ENCODE data around the gene GTF2E1.
A peak's percentile ranks its signal among the peaks of the same experiment; 100 is the strongest.
"Not testable (repeated sequence)": the region's sequence is repeated elsewhere in the genome, so short reads cannot be mapped to it uniquely, and the experiment has no call there.

The GTF2E1 gene

DNA sequence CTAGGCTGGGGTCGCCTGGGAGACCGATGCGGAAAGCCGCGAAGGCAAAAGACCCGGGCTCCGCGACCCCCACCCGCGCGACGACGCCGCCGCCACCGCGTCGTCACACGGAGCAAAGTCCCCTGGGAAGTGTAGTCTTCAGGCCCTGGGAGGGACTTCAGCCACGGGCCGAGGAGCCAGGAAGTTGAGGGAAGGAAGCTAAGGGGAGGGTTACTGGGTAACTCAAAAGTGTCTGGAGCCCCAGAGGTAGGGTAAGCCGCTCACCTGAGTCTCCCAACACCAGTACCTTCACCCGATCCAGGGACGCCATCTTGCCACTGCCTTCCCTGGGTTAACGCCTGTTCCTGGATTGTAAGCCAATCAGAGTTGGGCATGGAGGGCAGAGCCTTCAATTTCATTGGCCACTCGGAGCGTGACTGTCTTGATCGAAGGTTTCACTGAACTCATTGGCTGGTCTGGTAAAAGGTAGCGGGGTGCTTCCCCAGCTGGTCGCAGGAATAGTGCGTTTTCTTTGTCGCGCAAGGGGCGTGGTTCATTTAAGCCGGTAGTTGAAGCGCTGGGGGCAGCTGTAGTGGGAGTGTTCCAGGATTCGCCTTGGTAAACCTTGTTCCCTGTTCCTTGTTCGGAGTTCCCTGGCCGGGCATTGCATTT, at the start of gene GTF2E1, which contains the start of gene RABL3:
TSS of gene GTF2E1 (plus strand) at position 547 of the 651 bp plus-strand sequence. CDS start 7,809 bp downstream, outside the sequence.
TSS of gene RABL3 (minus strand) at position 319 of the 651 bp plus-strand sequence. CDS start at position 310, 9 bp downstream.
- DNase-seq = peak; percentile 98 to 100 (median 99)

DNA sequence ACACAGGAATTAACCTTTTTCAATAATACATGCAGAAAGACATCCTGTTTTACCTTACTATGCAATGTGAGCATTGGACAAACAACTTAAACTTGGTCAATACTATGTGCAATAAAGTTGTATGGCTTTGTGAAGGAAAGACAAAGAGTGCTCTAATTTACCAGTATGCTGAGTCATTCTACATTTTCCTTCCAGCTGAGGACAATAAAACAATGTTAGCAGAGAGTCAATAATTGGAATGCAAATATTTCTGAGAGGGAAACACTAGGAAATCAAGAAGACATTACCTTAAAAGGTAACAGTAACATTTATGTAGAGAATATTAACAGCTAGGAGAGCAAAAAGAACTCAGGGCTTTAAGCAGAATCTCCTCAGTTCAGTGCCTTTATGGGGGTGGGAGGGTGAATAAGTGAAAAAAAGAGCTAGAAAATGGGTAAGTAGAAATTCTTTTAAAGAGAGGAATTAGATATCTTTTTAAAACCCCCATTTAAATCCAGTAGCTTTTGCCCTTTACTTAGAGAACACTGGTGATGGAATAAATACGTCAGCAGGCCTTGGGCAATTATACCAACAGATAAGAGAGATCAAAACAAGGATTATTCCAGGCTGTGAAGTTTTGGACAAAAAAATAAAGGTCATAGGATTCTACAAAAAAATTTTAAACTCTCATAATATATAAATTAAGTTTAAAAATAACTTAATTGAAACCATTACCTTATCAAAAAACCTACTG, 48.9 kb upstream of the GTF2E1 start:
- DNase-seq = peak in 1 of 3 experiments; percentile 68

DNA sequence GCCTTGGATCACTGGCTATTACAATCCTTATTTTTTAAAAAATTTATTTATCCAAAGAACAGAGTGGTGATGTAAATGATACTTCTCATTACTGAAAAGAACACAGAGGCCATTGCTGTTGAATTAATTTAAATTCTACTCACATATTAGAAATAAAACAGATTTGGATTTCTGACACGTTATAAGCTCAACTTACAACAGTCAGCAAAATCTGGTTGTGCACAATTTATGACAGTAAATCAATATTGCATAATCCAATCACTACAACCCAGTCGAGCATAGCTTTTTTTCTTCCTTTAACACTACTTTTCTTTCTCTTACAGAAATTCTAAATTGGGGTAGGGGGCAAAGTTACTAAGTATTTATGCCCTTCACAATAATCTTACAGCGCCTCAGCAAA, 43.2 kb upstream of the GTF2E1 start:
- DNase-seq = no peak

DNA sequence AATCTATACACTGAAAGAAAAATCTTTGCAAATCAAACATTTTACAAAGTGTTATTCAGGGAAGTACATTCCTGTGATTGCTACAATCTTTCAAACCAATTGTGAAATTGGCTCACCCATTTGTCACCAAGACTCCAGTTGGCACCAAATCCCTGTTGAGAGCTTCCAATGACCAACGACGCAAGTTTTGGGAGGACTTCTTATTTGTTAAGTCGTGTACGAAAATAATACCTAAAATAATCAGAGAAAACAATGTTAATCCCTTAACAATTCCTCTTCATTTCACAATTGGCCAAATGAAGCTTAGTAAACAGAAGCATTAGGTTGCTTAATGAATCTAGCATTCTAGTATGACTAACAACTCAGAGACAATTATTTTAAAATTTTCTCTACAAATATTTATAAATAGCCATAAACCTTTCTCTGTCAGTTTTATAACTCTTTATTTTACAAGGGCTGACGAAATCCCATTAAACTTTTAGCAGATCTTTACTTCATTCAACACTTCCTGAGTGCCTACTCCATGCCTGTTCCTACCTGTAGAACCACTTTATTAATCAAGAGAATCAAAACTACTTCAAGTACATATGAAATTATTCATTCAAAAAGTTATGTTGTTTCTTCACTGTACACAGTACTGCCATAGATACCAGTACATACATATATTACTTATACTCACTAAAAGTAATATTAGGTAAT, 36.5 kb upstream of the GTF2E1 start:
- DNase-seq = no peak

DNA sequence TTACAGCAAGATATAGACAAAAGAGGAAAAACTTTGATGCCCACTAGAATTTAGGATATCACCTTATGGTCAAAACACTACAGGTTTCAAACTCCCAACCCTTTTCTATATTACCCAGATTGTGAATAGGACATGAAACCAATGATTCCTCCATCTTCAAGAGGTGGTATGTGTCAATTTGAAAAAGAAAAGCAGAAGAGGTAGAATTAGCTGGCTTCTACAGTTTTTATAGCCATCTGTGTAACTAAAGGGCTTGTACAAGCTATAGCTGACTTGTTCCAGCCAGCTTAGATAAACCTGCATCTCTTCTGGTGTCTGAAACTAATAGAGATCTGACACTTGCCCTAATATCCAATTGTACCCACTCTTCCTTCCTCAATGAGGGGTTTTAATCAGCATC, 35.6 kb upstream of the GTF2E1 start:
- no peak for DNase-seq

DNA sequence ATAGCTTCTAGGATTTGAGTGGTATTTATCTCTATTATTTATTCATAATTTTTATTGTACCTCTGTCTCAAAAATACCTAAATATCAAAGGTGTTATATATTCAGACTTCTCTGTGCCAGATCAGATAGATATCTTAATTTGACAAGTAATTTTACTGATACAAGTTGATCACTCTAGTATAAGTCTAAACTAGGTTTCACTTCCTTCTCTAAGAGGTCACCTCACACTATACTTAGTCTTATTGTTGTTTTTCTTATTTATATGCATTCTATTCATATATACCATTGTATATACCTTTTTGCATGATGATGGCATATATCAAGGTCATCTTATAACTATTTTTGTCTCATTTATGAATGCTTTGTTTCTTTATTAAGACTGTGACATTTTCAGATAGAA, 34.1 kb upstream of the GTF2E1 start:
- no peak for DNase-seq

DNA sequence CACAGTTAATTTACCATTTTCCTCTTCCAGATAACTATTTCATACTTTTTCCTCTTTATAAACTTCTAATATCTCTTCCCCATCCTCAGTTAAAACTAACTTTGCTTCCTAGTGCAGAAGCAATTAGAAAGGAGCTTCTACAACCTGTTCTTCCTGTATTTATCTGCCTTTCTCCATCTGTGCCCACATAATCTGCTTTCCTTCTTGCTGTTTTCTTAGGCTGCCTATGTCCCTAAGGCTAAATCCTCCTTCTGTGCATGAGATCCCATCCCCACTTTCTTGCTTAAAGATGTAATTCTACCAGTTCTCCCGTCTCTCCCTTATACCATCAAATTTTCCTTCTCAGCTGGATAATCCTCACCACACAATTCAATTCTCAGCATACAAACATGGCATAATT, 32.2 kb upstream of the GTF2E1 start:
- DNase-seq = no peak

DNA sequence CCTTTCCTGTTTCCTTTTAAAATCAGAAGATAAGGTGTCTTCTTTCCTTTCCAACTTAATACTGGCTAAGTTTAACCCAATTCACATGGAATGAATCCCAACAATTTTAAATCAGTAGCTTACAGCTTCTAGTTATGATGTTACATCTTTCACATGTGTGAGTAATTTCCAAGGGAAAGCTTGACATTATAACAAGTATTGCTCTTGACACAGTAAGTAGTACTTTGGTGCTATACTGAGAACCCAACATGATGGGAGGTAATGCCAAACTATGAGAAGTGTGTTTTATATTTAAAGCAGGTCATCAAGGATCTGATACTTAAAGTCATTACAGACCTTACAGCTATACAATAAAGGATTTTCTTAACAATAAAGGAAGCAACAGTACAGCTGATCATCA, 29.3 kb upstream of the GTF2E1 start:
- no peak for DNase-seq

DNA sequence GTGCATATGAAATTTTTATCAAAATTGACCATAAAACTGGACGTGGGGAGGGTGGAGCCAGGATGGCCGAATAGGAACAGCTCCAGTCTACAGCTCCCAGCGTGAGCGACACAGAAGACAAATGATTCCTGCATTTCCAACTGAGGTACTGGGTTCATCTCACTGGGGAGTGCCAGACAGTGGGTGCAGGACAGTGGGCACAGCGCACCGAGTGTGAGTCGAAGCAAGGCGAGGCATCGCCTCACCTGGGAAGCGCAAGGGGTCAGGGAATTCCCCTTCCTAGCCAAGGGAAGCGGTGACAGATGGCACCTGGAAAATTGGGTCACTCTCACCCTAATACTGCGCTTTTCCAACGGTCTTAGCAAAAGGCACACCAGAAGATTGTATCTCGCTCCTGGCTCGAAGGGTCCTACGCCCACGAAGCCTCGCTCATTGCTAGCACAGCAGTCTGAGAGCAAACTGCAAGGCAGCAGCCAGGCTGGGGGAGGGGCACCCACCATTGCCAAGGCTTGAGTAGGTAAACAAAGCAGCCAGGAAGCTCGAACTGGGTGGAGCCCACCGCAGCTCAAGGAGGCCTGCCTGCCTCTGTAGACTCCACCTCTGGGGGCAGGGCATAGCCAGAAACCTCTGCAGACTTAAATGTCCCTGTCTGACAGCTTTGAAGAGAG, 23.2 kb upstream of the GTF2E1 start:
- peak in 1 of 3 experiments; percentile 11 for DNase-seq

DNA sequence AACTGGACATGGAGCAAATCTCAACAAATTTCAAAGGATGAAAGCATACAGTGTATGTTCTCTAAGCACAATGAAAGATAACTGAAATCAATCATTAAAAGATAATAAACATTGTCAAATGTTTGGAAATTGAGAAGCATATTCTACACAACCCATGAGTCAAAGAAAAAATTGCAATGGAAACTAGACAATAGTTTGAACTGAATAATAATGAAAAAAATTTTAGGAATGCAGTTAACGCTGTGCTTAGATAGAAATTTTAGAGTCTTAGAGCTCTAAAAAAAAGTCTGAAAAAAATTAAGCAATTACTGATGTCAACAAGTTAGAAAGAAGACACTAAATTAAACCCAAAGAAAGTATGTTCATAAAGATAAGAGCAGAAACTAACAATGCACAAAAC, 15.8 kb upstream of the GTF2E1 start:
- no peak for DNase-seq

DNA sequence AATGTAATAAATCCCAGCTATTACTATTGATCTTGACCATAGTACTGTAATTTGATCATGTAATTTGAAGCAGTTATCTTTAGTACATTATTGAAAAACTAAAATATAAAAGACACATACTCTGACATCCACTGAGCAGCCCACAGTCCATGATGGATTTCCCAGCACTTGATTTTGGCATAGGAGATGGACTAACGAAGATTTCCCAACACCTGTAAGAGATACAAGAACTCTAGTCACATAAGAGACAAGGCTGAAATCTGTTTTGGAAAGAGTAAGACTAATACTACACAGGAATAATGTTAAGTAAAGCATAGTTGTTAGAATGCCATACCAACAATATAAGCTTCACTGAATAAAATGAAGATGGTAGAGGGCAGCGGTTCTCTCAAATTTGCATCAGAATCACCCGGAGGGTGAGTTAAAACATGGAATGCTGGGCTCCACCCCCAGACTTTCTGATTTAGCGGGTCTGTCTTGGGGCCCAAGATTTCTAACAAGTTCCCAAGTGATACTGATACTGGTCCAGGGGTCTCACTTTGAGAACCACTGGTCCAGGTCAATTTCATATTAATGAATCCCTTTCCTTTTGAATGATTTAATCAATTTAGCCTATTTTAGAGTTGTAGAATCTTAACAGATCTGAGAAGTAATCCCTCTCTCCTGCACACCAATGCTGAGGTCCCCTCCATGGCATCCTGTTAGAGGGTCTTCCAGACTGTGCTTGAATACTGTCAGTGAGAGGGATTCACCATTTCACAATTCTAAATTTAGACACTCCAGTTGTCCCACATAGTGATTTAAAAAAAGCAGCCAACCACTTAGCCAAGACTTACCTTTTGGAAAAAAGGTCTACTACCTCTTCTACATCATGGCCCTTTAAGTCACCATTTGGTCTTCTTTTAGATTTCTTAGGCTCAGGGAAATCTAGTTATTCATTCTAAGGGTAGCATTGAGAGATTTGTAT, 11.7 kb upstream of the GTF2E1 start:
- no peak for DNase-seq

DNA sequence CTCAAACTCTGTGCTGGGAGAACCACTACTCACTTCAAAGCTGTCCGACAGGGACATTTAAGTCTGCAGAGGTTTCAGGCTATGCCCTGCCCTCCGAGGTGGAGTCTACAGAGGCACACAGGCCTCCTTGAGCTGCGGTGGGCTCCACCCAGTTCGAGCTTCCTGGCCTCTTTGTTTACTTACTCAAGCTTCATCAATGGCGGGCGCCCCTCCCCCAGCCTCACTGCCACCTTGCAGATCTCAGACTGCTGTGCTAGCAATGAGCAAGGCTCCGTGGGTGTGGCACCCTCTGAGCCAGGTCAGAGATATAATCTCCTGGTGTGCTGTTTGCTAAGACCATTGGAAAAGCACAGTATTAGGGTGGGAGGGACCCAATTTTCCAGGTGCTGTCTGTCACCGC, 4.5 kb upstream of the GTF2E1 start:
- not testable (repeated sequence) for DNase-seq

DNA sequence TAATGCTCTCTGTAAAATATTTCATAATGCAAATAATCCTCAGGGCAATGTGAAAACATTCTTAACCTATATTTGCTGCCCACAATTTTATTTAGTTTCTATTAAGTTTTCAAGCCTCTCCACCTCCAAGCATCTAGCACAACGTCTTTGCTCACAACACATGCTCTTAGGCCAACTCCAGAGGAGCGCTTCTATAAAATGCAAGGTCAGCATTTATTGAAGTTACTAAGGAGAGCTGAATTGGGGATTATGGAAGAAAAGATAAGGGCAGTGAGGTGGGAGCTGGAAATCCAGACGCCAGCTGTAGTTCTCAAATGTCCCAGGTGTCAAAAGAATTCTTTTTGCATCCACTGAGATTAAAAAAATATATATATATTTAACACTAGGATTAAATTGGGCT, 1.2 kb upstream of the GTF2E1 start:
- no peak for DNase-seq

DNA sequence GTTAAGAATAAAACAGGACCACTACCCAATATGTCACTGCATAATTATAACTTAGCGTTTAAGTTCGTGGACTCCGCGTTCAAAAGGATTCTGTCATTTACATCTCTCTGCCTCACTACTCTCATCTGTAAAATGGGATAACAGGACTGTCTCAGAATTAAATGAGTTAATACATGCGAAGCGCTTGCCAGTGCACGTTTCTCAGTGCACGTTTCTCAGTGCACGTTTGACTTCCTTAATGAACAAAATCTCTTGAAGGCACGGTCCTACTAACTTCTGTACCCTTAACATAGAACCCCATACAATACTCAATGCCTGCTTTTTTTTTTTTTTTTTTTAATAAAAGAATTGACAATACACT, 727 bp upstream of the GTF2E1 start:
- DNase-seq = no peak

DNA sequence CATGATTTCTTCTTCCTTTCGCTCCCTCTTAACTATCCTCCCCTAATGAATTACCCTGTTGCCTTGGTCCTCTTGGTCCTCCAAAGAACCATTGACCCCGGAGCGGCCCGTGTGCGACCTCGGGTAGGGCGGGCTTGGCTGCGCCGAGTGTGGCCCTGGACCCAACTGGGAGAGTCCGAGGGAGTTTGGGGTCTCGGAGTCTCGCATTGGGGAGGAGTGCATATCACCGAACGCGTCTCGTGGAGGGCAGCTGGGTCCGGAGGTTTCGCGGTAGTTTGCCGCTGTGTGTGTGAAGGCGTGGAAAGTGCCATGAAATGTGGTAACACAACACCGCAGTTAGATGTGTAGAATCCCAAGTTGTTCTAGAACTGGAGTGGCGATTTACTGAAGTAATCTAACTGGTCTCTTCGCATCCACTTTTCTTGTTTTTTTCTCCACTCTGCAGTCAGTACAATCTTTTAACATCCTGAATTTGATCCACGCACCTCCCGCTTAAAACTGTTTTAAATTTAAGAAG, 363 bp downstream of the GTF2E1 start:
- DNase-seq = peak in 1 of 3 experiments; percentile 17

DNA sequence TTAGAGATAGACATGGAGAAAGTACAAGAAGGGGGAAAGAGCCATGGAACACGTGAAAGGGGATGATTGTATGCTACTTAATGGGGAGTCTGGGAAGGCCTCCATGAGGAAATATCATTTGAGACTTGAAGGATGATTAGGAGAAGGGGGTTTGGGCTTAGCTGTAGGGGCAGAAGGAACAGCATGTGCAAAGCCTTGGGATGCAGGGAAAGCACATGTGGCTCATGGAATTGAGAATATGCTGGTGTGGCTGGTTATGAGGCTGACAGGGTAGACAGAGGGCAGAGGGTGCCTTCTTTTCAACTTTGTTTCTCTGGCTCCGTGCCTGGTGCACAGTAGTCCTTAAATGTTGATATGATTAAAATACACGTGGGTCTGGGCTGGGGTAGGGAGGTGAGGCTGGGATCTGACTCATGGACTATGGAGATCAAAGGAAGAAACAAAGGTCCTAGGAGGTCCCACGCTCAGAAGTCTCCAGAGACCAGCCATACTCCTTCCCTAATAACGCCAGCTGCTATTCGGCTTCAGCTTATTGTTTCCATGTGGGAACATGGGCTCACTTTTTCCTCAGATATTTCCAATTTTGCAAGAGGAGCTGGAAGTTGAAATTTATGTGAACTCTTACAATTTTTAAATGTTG, 1.1 kb downstream of the GTF2E1 start:
- DNase-seq = no peak

DNA sequence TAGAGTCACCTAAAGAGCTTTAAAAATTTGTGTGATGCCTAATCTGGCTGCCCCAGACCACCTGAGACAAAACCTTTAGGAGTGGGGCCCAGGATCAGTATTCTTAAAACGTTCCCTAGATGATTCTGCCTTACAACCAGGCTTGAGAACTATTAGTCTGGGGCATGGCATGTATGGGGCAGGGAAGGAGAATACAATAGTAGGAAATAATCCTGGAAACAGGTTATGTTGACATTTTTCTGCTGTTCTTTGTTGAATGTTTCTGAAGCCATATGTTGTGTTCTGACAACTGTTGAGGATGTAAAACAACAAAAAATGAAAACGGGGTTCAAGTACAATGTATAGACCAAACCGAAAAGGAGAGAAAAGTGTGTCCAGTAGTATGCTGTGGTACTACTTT, 2.9 kb downstream of the GTF2E1 start:
- DNase-seq = no peak

DNA sequence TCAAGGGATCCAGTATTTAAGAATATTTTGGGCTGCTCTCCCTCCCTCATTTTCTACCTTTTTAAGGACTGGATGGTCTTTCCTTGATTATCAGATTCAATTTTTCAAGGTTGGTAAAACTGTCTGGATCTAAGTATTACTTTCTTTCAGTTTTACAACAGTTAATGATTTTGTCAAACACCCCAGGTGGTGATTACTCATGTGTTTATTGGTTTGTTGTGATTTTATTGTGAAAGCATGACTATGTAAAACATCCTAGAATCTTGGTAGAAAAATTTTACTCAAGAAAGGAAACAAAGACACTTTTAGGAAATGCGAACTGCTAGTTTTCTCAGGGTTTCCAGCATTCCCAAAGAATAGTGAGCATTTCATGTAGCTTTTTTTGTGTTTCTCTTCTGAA, 7.3 kb downstream of the GTF2E1 start:
- DNase-seq = no peak

DNA sequence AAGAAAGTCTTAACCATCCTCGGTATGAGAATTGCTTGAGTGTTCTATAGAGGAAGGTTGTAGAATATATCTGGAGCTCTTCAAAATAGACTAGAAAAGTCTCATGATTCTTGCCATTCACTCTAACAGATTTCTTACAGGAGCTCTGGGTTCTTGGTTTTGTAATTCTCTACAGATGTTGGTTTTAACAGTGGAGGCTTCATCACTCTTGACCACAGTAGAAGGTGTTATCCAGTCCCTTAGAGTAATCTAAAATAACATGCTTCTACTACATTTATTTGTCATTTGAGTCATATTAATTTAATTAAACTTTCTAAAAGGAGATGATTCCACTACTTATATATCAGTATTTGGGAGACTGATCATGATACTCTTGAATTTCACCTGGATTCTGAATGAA, 9.7 kb downstream of the GTF2E1 start:
- DNase-seq = no peak

DNA sequence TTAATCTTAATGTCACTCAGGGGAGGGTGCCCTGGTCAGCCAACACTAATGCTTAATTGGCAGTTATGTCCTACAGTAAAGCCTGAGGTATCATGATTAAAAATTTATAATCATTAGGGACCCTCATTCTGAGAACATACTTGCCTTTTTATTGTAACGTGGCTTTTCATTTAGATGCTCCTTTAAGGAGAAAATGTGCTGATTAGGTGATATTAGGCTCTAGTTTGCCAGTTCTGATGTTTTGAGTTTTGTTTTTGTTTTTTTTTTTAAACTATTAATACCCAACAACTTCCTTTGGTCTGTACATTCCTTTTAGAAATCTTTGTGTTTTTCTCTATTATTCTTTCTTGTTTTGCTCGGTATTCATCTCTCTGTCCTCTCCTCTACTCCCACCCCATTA, 10.3 kb downstream of the GTF2E1 start:
- DNase-seq = no peak

DNA sequence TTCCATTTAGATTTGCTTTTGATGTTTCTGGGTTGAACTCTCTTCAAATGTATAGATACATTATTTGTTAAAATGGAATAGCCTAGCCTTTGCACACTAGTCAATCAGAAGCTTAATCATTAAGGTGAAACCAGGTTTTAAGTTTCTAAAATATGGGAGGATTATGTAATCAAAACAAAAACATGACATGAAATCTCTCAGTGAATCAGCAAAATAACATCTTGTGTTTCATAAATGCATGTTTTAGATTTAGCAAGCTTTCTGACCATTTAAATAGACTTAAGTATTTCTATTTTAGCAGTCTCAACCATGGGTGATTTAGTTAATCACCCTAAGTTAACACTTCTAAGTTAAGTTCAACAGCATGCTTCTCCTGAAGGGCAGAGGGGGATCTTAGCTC, 11.3 kb downstream of the GTF2E1 start:
- no peak for DNase-seq

All from NCI-H1417 (cell line).